Vagina (tissue), 2 donors: ENCODE results near the gene MMP8. TPM values are rescaled to one million over a fixed set of nuclear protein-coding genes. Genes with fewer than 3 reads are reported as not detected.

ENCODE experiments used
- DNase-seq, 2 donors: peaks; one replicate each; pipeline ENCODE4 v3.0.0-alpha.2; 2017; ENCODE audit errors: extremely low spot score in 2 of 2
- H3K27ac ChIP-seq: fragments of 200-600 bp; sonication (generic); one replicate; pipeline ENCODE4 v1.5.1; 2019
- H3K27me3 ChIP-seq: fragments of 200-600 bp; sonication (generic); one replicate; pipeline ENCODE4 v1.5.1; 2019
- H3K36me3 ChIP-seq, 2 donors: fragments of 200-600 bp; sonication (generic); one replicate each; pipeline ENCODE4 v1.5.1; 2017 to 2019
- H3K4me1 ChIP-seq: fragments of 200-600 bp; sonication (generic); one replicate; pipeline ENCODE4 v1.5.1; 2019
- H3K4me3 ChIP-seq, 2 donors: fragments of 200-600 bp; sonication (generic); 1 replicate in 1 of 2; 2 replicates in 1 of 2; pipeline ENCODE4 v1.5.1; 2016 to 2019
- H3K9me3 ChIP-seq: fragments of 200-600 bp; sonication (generic); one replicate; pipeline ENCODE4 v1.5.1; 2019
- CTCF ChIP-seq, 3 experiments: fragments of 450-650 bp in 2 of 3; fragments of 200-600 bp in 1 of 3; sonication (generic) in 1 of 3; IDR thresholded peaks; one replicate each; pipeline ENCODE4 v1.5.1; 2017 to 2019; ENCODE audit warnings: antibody characterized with exemption in 3 of 3, mild to moderate bottlenecking in 2 of 3, moderate library complexity in 2 of 3
- POLR2A ChIP-seq, 2 donors: fragments of 450-650 bp; IDR thresholded peaks; one replicate each; pipeline ENCODE4 v1.6.1; 2017; ENCODE audit warnings: antibody characterized with exemption in 2 of 2, mild to moderate bottlenecking in 2 of 2, moderate library complexity in 2 of 2
- POLR2AphosphoS5 ChIP-seq, 2 donors: sonication (generic); formaldehyde crosslinking; IDR thresholded peaks; one replicate each; pipeline ENCODE4 v1.9.0; 2017; ENCODE audit warnings: antibody characterized with exemption in 2 of 2, mild to moderate bottlenecking in 2 of 2, low read depth in 1 of 2; ENCODE audit not compliant: insufficient read depth in 1 of 2
- intact Hi-C: fragments of 100-400 bp; cut with DNase I; formaldehyde crosslinking; loops from one replicate; pipeline ENCODE4 v1.15.1; 2023
- total RNA-seq: library from RNA; depleted of rRNA; stranded (reverse); fragments of >200 nt; gene quantifications from one replicate; pipeline ENCODE4 v1.2.3, GENCODE V29; 2016

The MMP8 gene
- total RNA-seq, 1 donor from 2014 or later, result not detected

DNA sequence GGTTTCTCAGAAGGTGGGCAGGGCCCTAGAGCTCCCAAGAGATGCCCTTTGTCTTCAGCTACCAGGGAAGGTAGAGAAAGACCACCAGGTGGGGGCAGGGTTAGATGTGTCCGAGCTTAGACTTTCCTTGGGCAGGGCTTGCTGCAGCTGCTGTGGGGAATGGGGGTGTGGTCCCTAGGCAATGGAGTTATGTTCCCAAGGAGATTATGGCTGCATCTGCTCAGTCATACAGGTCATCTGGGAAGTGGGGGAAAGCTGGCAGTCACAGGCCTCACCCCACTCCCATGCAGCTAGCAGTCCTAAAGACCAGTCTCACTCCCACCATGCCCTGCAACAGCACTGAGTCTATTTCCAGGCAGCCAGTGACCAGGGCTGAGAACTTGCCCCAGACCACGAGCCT lies 48.7 kb downstream of the MMP8 start:
- Histone ChIP-seq H3K36me3 (no peaks in the 10 kb centered on the region), H3K9me3 (no peaks in the 10 kb centered on the region), H3K27ac (no peak overlapping the region), H3K27me3 (no peaks in the 10 kb centered on the region), H3K4me3 (no peak overlapping the region), H3K4me1 (no peaks in the 10 kb centered on the region)
- TF ChIP-seq CTCF (IDR thresholded peaks at IDR 0.05), result no peak
- TF ChIP-seq POLR2AphosphoS5 (IDR thresholded peaks at IDR 0.05; ENCODE audit: insufficient read depth in 1 of 2, low read depth in 1 of 2), result no peak
- no peak for TF ChIP-seq POLR2A (IDR thresholded peaks at IDR 0.05)
- no peak for DNase-seq
- intact Hi-C loops, result no loop called here

DNA sequence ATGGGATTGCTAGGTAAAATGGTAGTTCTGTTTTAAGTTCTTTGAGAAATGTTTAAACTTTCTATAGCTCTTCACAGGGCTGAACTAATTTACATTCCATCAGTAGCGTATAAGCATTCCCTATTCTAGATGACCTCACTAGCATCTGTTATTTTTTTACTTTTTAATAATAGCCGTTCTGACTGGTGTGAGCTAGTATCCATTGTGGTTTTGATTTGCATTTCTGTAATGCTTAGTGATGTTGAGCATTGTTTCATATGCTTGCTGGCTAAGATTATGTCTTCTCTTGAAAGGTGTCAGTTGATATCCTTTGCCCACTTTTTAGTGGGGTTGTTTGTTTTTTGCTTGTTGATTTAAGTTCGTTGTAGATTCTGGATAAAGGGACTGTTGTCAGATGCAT lies 55.1 kb downstream of the MMP8 start:
- no peak for DNase-seq
- H3K9me3 ChIP-seq, result no peaks in the 10 kb centered on the region
- no peak for TF ChIP-seq CTCF (IDR thresholded peaks at IDR 0.05)
- no peak for TF ChIP-seq POLR2AphosphoS5 (IDR thresholded peaks at IDR 0.05; ENCODE audit: insufficient read depth in 1 of 2, low read depth in 1 of 2)
- no peak for TF ChIP-seq POLR2A (IDR thresholded peaks at IDR 0.05)
- H3K36me3 ChIP-seq, result no peaks in the 10 kb centered on the region
- no peaks in the 10 kb centered on the region for H3K4me1 ChIP-seq
- H3K27ac ChIP-seq, result no peak overlapping the region
- no peak overlapping the region for H3K4me3 ChIP-seq
- no peaks in the 10 kb centered on the region for H3K27me3 ChIP-seq
- intact Hi-C loops, result no loop called here

DNA sequence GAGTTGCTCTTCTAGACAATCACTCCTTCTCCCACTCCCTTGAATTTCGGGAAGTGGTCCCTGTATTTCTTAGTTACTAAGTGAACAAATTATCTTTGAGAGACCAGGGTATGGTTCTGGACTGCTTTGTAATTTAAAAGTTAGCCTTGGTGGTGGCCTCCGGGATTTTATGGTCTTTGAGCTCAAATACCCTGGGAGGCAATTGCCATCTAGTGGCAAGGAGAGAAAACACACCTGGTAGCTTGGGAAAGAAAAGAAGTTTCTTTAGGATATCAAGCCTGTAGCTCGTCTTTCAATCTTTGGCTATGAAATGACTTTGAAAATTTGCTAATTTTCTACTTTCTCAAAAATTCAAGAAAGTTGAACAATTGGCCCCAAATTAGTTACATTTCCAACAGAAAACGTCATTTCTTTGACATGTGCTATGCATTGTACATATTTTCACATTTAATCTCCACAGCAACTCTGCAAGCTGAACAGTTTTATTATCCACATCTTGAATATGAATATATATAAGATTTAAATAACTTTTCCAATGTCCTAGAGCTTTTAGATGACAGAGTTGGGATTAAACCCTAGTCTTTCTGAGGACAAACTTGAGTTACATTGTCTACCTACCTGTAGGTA lies 58.3 kb downstream of the MMP8 start:
- Histone ChIP-seq H3K9me3 (no peaks in the 10 kb centered on the region), H3K27me3 (no peaks in the 10 kb centered on the region), H3K4me1 (no peaks in the 10 kb centered on the region), H3K36me3 (no peaks in the 10 kb centered on the region), H3K4me3 (no peak overlapping the region), H3K27ac (no peak overlapping the region)
- intact Hi-C loops, result no loop called here
- TF ChIP-seq POLR2A (IDR thresholded peaks at IDR 0.05) (no peak), CTCF (IDR thresholded peaks at IDR 0.05) (peak; percentile 39 to 69 (median 62))
- no peak for DNase-seq

- no peaks in the 10 kb centered on the region for H3K9me3 ChIP-seq
- DNase-seq, result no peak
- H3K27ac ChIP-seq, result no peak overlapping the region
- H3K36me3 ChIP-seq, result no peaks in the 10 kb centered on the region
- TF ChIP-seq POLR2AphosphoS5 (IDR thresholded peaks at IDR 0.05; ENCODE audit: insufficient read depth in 1 of 2, low read depth in 1 of 2), result no peak
- TF ChIP-seq CTCF (IDR thresholded peaks at IDR 0.05), result no peak
- TF ChIP-seq POLR2A (IDR thresholded peaks at IDR 0.05), result no peak
- no peaks in the 10 kb centered on the region for H3K27me3 ChIP-seq
- no peak overlapping the region for H3K4me3 ChIP-seq
- intact Hi-C loops, result no loop called here
- no peaks in the 10 kb centered on the region for H3K4me1 ChIP-seq
Observed at GRCh38 chr11:102664001-102664752, 60.6 kb downstream of the MMP8 start.

DNA sequence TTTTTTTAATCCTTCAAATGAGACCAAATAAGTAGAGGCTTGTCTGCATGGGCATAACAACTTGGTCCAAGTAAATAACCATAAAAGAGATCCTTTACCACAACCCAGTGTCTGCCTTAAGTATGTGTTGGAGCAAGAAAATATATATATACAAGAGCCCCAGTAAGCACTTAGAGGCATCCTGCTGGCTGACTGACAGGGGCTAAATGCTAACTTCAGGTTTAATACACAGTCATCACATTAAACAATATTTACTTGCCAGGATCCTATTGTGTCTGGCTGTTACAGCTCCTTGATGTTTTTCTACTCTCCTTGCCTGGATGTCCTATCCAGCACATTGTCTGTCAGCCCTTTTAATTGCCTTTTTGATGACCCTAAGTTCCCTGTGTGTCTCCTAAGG lies 62.1 kb downstream of the MMP8 start:
- Histone ChIP-seq H3K27me3 (no peaks in the 10 kb centered on the region), H3K4me3 (no peak overlapping the region), H3K36me3 (no peaks in the 10 kb centered on the region), H3K27ac (no peak overlapping the region), H3K9me3 (no peaks in the 10 kb centered on the region), H3K4me1 (no peaks in the 10 kb centered on the region)
- no peak for DNase-seq
- TF ChIP-seq POLR2A (IDR thresholded peaks at IDR 0.05) (no peak), CTCF (IDR thresholded peaks at IDR 0.05) (no peak), POLR2AphosphoS5 (IDR thresholded peaks at IDR 0.05; ENCODE audit: insufficient read depth in 1 of 2, low read depth in 1 of 2) (no peak)
- intact Hi-C loops, result no loop called here
